Measurements from ENCODE around the gene LYPD8.

DNA sequence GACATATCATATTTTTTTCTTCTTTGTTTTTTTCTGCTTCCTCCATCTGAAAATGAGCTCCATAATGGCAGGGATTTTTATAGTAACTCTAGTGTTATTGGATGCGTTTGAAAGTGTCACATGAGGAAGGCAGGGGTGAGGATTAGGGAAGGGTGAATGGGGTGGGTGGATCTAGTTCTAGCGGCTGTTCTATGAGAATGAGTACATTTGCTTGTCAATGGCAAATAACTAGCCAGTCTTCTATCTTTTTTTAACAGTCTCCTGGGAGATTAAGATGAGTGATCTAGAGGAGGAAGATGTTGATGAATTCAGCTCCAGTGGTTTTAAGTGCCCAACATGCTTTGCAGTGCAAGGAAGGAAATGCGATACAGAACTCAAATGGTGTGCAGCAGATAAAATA is 58.8 kb downstream of the LYPD8 start:
- TF ChIP-seq CTCF (IDR thresholded peaks at IDR 0.05) (no peak), POLR2AphosphoS5 (IDR thresholded peaks at IDR 0.05) (no peak), POLR2A (IDR thresholded peaks at IDR 0.05) (no peak), EP300 (IDR thresholded peaks at IDR 0.05) (no peak)

All from stomach (tissue), 4 donors.